ENCODE measurements around the gene CACNG5.

CACNG5 gene

DNA sequence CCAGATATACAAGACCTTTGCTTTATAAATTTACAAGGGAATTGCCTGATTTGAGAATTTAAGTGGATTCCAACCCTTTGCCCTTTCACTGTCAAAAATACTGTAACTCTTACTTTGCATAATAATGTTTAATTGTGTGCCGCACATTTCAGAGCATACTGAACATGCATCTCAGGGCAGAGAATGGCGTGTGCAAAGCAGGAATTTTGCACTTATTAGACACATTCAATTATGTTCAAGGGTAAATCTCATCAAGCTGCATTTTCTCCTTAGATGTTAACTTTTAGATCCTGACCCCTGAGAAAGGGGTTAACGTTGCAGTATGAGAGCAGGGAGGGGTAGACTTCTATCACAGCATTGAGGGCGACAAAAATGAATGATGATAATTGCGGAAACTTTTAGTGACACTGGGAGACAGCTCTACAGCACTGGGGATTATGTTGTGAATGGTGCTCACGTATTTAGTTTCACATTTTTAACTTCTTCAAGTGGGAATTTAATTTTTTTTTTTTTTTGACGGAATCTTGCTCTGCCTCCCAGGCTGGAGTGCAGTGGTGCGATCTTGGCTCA is 75.0 kb downstream of the CACNG5 start:
- DNase-seq = no peak

DNA sequence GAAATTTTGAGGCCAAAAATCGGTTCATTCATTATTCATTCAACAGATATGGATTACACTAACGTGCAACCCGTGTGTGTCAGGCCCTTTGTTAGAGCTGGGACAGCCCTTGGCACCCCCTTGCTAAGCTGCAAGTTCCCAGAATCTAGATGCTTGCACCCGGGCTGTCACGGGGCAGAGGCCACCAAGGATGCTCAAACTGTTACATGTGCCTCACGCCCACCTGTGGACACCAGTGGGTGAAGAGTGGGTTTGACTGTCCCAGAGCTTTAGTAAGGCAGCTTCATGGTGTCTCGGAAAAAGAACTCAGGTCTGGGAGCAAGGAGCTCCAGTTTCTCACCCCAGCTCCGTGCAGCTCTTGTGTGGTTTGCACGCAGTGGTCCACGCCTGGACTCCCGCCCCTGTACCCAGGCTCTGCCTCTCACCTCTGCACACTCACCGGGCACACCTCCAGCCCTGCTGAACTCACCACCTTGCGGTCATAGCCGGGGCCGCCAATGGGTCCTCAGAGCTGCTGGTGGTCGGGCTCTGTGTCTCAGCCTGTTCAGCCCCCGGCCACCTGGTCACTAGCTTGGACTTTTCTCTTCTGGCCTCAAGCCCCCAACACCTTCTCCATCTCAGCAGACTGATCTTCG is 75.9 kb downstream of the CACNG5 start:
- no peak for DNase-seq

DNA sequence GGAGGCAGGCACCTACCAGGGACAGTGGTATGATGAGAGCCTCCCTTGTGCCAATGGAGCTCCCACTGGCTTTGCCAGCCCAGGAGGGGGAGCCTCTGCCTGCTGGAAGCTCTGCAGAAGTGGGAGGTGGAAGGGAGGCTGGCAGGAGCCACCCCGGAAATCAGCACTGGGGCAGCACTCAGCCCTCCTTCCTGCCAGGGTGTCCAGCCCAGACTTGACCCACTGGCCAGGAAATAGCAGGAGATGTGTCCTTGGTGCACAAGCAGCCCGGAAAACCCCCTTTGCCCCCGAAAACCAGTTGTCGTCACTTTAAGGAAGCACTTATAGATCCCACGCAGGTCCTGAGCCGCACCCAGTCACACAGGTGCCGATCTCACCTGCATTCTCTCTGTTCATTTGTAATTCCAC is 80.3 kb downstream of the CACNG5 start:
- DNase-seq = no peak

DNA sequence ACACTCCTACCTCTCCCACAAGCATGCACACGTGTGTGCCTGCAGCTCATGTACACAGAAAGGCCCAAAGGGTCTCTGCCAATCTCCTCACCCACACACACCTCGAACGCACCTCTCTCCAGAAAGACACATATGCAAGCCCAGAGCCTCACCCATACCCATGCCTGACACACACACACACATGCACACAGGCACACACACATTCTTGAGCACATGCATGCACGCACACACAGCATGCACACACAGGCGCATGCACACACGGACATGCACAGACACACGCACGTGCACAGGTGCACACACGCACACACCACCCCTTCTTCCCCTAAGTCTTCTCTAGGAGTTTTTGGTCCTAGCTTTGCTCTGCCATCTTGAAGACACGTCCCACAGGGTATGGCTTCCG is 80.9 kb downstream of the CACNG5 start:
- DNase-seq = no peak

DNA sequence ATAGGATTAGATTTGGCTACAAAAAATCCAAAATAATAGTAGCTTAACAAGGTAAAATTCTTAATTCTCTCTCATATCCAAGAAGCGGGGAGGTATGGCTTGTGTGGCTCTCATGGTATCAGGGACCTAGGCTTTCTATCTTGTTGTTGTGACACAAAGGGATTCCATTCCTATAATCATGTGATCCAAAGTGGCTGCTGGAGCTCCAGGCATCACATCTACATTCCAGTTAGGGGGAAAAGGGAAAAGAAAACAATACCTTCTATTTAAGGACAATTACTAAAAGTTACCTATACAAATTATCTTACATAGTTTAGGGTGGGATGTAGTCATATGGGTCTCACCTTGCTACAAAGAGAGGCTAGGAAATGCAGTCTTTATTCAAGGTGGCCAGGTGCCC is 82.0 kb downstream of the CACNG5 start:
- no peak for DNase-seq

DNA sequence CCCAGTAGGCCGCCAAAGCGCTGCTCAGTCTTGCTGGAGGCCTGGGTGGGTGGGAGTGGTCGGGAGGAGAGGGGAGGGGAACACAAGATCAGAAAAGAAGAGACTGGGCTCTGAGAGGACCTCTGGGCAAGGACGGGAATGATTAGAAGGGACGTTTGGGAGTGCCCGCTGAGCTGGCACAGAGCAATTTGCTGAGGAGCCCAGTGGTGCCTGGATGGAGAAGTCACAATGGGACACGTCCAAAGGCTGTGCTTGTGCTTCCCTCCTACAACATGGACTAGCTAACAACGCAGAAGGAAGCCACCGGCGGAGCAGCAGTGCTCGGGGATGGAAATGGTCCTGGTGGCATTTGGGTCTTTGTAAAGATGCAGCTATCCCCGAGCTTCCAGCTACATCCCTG is 84.0 kb downstream of the CACNG5 start:
- no peak for DNase-seq

DNA sequence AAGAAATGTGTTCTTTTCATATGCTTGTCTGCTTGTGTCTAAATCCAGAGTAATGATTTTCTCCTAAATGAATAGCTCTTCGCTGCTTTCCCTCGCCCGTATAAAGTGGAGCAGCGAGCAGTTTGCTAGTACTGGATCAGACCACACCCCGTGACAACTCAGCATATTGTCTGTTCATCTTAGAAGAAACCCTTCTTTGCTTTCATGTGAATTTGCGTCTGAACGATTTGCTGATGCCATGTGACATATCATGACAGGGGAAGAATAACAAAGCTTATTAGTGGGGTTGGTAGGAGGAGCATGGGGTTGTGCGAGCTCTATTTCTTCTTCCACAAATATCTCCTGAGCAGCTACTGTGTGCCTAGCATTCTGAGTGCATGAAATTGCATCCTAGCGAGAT is 85.5 kb downstream of the CACNG5 start:
- DNase-seq = no peak

DNA sequence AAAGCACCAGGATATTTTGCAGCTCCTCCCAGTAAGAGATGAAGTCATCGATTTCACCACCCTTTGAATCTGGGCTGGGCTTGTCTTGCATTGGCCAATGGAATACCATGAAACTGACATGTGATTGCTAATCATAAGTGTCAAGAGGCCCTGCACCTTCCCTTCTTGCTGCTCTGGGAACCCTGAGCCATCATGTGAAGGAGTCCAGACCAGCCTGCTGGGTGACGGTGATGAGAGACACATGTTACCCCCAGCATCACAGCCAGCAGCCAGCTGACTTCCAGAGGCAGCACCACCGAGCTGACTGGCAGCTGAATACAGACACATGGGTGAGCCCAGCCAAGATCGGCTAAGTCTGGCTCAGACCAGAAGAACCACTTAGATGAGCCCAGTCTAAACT is 86.0 kb downstream of the CACNG5 start:
- no peak for DNase-seq

DNA sequence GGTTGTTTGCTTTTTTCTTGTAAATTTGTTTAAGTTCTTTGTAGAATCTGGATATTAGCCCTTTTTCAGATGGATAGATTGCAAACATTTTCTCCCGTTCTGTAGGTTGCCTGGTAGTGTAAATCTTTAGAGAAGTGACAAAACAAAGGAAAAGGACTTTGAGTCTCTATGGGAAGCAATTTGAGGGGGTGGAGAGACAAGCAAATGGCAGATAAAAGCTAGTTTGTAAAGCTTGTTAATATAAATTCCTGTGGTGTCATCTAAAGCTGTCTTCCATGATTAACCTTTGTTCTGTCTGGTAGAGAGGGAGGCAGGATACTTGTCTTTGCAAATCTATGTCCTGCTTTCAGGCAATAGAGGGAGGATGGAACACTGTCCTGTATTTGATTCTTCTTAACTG is 89.0 kb downstream of the CACNG5 start:
- DNase-seq = no peak

DNA sequence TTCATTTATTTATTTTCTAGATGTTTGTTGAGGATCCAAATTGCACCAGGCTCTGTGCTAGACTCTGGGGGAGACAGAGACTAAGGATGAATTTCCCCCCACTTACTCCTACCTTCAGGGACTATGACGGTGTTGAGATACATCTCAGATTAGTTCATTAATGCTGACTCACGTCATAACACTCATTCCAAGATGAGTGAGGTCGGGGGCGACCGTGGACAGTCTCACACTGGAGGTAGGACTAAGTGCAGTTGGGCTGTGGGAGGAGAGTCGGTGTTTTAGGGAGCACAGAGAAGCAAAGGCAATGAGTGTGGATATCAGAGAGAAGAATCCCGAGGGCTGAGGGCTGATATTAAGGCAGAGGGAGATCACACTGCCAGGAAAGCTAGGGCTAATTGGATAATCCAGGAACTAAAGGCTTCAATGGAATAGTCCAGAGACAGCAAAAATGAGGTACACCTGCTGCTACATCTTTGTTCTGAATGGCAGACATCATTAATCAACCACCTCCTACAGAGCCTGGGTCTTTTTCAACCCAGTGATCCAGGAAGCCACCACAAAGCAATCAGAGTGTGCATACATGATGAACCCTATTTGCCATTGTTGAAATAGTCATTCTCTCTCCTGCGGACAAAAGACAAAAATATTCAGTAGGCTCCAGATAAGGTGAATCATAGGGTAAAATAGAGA is 91.0 kb downstream of the CACNG5 start:
- DNase-seq = no peak

DNA sequence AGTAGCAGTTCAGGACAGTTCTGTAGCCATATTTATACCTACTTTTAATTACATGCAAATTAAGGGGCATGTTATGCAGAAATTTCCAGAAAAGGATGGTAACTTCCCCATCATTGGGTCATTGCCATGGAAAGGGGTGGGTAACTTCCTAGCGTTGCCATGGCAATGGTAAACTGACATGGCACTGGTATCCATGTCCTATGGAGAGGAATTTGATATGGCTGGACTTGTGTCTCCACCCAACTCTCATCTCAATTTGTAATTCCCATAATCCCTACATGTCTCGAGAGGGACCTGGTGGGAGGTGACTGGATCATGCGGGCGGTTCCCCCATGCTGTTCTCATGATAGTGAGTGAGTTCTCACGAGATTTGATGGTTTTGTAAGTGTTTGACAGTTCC is 94.0 kb downstream of the CACNG5 start:
- DNase-seq = no peak

DNA sequence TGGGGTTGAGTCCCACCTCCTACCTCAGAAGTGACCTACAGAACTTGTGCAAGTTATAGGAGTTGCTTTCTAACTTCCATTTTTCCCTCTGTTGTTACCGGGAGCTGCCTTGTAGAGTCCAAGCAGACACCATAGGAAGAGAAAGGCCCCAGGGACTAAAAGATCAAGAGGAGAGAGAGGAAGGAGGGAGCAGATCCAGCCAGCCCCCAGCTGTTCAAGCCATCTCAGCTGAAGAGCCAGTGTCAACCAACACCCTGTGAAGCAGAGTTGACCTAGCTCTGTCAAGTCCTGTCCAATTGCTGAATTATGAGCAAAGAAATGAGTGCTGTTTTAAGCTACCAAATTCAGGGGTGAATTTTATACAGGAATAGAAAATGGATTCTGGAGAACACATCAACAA is 94.7 kb downstream of the CACNG5 start:
- no peak for DNase-seq

DNA sequence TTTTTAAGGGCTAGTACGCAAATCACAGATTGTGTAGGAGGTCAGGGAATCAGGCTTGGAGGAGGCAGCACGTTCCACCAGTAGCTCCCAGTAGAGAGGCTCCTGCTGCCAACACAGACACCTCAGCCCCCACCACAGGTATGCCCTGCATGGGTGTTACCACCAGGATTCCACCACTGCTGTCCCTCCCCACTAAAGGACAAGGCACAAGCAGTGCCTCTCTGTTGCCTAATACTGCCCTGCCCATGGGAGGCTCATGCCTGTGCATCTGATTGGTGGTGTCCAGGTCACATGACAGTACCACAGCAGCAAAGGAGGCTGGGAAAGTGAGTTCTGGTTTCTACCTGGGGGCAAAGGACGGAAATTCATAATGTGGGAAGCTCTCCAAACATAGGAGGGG is 96.0 kb downstream of the CACNG5 start:
- DNase-seq = no peak

DNA sequence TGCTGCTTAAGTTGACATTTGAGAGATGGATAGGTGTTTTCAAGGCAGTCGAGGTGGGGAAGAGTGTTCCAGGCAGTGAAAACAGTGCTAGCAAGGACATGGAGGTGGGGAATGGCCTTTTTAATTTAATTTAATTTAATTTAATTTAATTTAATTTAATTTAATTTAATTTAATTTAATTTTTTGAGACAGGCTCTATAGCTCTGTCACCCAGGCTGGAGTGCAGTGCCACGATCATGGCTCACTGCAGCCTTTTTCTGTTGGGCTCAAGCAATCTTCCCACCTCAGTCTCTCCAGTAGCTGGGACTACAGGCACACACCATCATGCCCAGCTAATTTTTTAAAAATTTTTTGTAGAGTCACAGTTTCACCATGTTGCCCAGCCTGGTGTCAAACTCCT is 97.4 kb downstream of the CACNG5 start:
- no peak for DNase-seq

DNA sequence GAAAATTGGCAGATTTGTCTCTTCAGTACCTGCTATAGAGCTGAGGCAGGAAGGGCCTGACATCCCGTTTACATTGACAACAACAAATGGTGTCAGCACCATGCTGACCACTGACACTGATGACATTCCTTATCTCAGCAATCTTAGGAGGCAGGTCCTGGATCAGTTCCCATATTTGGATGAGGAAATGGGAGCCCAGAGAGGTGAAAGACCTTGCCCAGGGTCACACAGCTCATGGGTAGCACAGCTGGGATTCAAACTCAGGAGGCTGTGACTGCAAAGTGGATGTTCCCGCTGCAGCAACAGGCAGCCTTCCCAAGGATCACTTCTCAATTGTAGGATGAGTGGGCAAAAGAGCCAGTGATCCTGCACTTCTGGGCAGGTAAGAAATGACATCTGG is 99.1 kb downstream of the CACNG5 start:
- no peak for DNase-seq
